HCT116 (cell line): ENCODE results near the gene FCSK. TPM values are rescaled to one million over a fixed set of nuclear protein-coding genes. Genes with fewer than 3 reads are reported as not detected.
A peak's percentile ranks its signal among the peaks of the same experiment; 100 is the strongest.

ENCODE experiments used
- ATAC-seq: fragments of 200-7000 bp; cut with Tn5 transposase; 2 replicates; pipeline ENCODE4 v1.9.1; 2020; ENCODE audit warnings: mild to moderate bottlenecking, moderate library complexity
- BruUV-seq: library from RNA; stranded (reverse); fragments of 400-500 nt; replicated peaks from 2 replicates; lab custom pipeline; 2021; lab: Mats Ljungman, UMichigan
- CTCF ChIA-PET: fragments of 300-600 bp; sonication (Branson Sonifier 250); formaldehyde crosslinking; loops from one replicate; lab custom pipeline; 2021; ENCODE audit warnings: antibody characterized with exemption; lab: Charles Lee
- POLR2A ChIA-PET: fragments of 300-600, 350-600 bp; sonication (Branson Sonifier 250); formaldehyde crosslinking; loops from one replicate; lab custom pipeline; 2021; ENCODE audit warnings: antibody characterized with exemption; lab: Charles Lee
- RAD21 ChIA-PET, 2 experiments: fragments of 300-600 bp; sonication (Branson Sonifier 250); formaldehyde crosslinking; loops; one replicate each; lab custom pipeline; 2023; ENCODE audit warnings: low total read pairs in 2 of 2; ENCODE audit not compliant: uncharacterized antibody in 2 of 2, unreplicated experiment in 2 of 2, low non-redundant PET in 1 of 2; lab: Charles Lee
- DNase-seq: peaks from one replicate; pipeline ENCODE4 v3.0.0-alpha.2; 2010; ENCODE audit warnings: low read depth, low spot score
- H2AFZ ChIP-seq: fragments of 200-600 bp; shearing (Covaris generic), sonication (generic); 2 replicates; pipeline ENCODE4 v1.6.1; 2017; ENCODE audit warnings: low read depth, mixed run types, mixed read lengths, antibody characterized with exemption, low read length; ENCODE audit not compliant: poor library complexity, severe bottlenecking
- H3K27ac ChIP-seq: 2 replicates; pipeline ENCODE4 v1.5.1; 2012; ENCODE audit warnings: low read depth, low read length
- H3K27me3 ChIP-seq: fragments of 200-600 bp; sonication (generic); 2 replicates; pipeline ENCODE4 v1.6.1; 2016; ENCODE audit warnings: mixed run types, low read length, mixed read lengths; ENCODE audit not compliant: insufficient read depth
- H3K36me3 ChIP-seq, 2 experiments: fragments of 200-500 bp in 1 of 2; fragments of 200-600 bp in 1 of 2; sonication (Bioruptor generic) in 1 of 2; sonication (generic) in 1 of 2; 2 replicates each; pipeline versions ENCODE4 v1.5.1 to v1.6.1; 2014 to 2016; ENCODE audit warnings: low read length in 2 of 2, inconsistent platforms in 1 of 2, mixed read lengths in 1 of 2, mixed run types in 1 of 2; ENCODE audit not compliant: insufficient read depth in 2 of 2, control insufficient read depth in 1 of 2
- H3K4me1 ChIP-seq, 2 experiments: fragments of 200-600 bp in 1 of 2; sonication (generic) in 1 of 2; 2 replicates each; pipeline versions ENCODE4 v1.5.1 to v1.6.1; 2012 to 2017; ENCODE audit warnings: low read length in 2 of 2, inconsistent platforms in 1 of 2, mild to moderate bottlenecking in 1 of 2, mixed read lengths in 1 of 2, mixed run types in 1 of 2, moderate library complexity in 1 of 2; ENCODE audit not compliant: insufficient read depth in 2 of 2, control insufficient read depth in 1 of 2
- H3K4me2 ChIP-seq: fragments of 200-600 bp; sonication (generic); 2 replicates; pipeline ENCODE4 v1.6.1; 2017; ENCODE audit warnings: mixed run types, low read length, mixed read lengths
- H3K4me3 ChIP-seq, 2 experiments: fragments of 200-600 bp in 1 of 2; sonication (generic) in 1 of 2; replicated peaks in 1 of 2; 2 replicates each; pipeline ENCODE4 v1.5.1; 2011 to 2016; ENCODE audit warnings: low read length in 2 of 2, control low read depth in 1 of 2, low read depth in 1 of 2, mild to moderate bottlenecking in 1 of 2, mixed read lengths in 1 of 2, mixed run types in 1 of 2
- H3K79me2 ChIP-seq: fragments of 200-600 bp; sonication (generic); 2 replicates; pipeline ENCODE4 v1.6.1; 2017; ENCODE audit warnings: mild to moderate bottlenecking, mixed run types, low read length, moderate library complexity, mixed read lengths; ENCODE audit not compliant: insufficient read depth
- H3K9ac ChIP-seq: fragments of 200-600 bp; sonication (generic); 2 replicates; pipeline ENCODE4 v1.6.1; 2016; ENCODE audit warnings: low read length, mixed read lengths
- H3K9me2 ChIP-seq: fragments of 200-600 bp; sonication (generic), shearing (Covaris generic); 2 replicates; pipeline ENCODE4 v1.6.1; 2017; ENCODE audit warnings: mixed run types, mild to moderate bottlenecking, moderate library complexity; ENCODE audit not compliant: insufficient read depth
- H3K9me3 ChIP-seq, 2 experiments: fragments of 200-500 bp in 1 of 2; fragments of 200-600 bp in 1 of 2; sonication (Bioruptor generic) in 1 of 2; sonication (generic) in 1 of 2; 2 replicates each; pipeline ENCODE4 v1.6.1; 2014 to 2017; ENCODE audit warnings: low read length in 2 of 2, mixed read lengths in 2 of 2, inconsistent platforms in 1 of 2, low read depth in 1 of 2, mild to moderate bottlenecking in 1 of 2, mixed run types in 1 of 2, moderate library complexity in 1 of 2; ENCODE audit not compliant: control insufficient read depth in 1 of 2, insufficient read depth in 1 of 2
- H4K20me1 ChIP-seq: fragments of 200-600 bp; sonication (generic), shearing (Covaris generic); 2 replicates; pipeline ENCODE4 v1.6.1; 2017; ENCODE audit warnings: mixed run types, mild to moderate bottlenecking, moderate library complexity; ENCODE audit not compliant: insufficient read depth
- ATF3 ChIP-seq: IDR thresholded peaks from 2 replicates; pipeline ENCODE4 v1.6.1; 2012
- CBX3 ChIP-seq: IDR thresholded peaks from 2 replicates; pipeline ENCODE4 v1.6.1; 2012; ENCODE audit warnings: low read depth
- ELF1 ChIP-seq: IDR thresholded peaks from 2 replicates; pipeline ENCODE4 v1.6.1; 2012; ENCODE audit warnings: low read depth, borderline replicate concordance
- EZH2 ChIP-seq: fragments of 200-600 bp; sonication (generic); IDR thresholded peaks from 2 replicates; pipeline ENCODE4 v1.6.1; 2017; ENCODE audit warnings: antibody characterized with exemption, mixed run types
- EZH2phosphoT487 ChIP-seq: fragments of 200-600 bp; IDR thresholded peaks from 2 replicates; pipeline ENCODE4 v1.6.1; 2018; ENCODE audit warnings: antibody characterized with exemption, borderline replicate concordance
- JUND ChIP-seq: IDR thresholded peaks from 2 replicates; pipeline ENCODE4 v1.6.1; 2012
- RAD21 ChIP-seq: IDR thresholded peaks from 2 replicates; pipeline ENCODE4 v1.6.1; 2012; ENCODE audit warnings: low read depth, mild to moderate bottlenecking
- SRF ChIP-seq: IDR thresholded peaks from 2 replicates; pipeline ENCODE4 v1.6.1; 2012; ENCODE audit warnings: low read depth
- ZBTB33 ChIP-seq: IDR thresholded peaks from 2 replicates; pipeline ENCODE4 v1.6.1; 2011; ENCODE audit warnings: mild to moderate bottlenecking, low read length, moderate library complexity; ENCODE audit not compliant: insufficient replicate concordance; ENCODE audit errors: extremely low read depth
- ZNF274 ChIP-seq: fragments of 200-500 bp; sonication (Bioruptor generic); IDR thresholded peaks from 2 replicates; pipeline ENCODE4 v1.6.1; 2014; ENCODE audit warnings: mild to moderate bottlenecking, low read depth, low read length, inconsistent platforms
- intact Hi-C: fragments of 100-400 bp; cut with micrococcal nuclease; formaldehyde crosslinking; loops from 2 replicates; pipeline ENCODE4 v1.10.0; 2022
- total RNA-seq: library from RNA; stranded (reverse); gene quantifications from one replicate; pipeline ENCODE4 v1.2.1, GENCODE V29; 2021; ENCODE audit not compliant: unreplicated experiment

Gene FCSK
- total RNA-seq, 1 experiment from 2014 or later: 17.1 TPM

GRCh38 chr16:70440009-70440692, 14.2 kb upstream of the FCSK start:
- no peak for ATAC-seq
- RAD21 ChIA-PET: no interaction called here
- Histone ChIP-seq H3K4me2 (peak overlapping the region; percentile 93), H2AFZ (peak overlapping the region; percentile 90), H4K20me1 (no peaks in the 10 kb centered on the region), H3K9ac (no peak overlapping the region), H3K27me3 (no peaks in the 10 kb centered on the region), H3K4me3 (no peak overlapping the region), H3K9me2 (no peaks in the 10 kb centered on the region), H3K79me2 (no peaks in the 10 kb centered on the region), H3K27ac (no peak overlapping the region), H3K4me1 (peaks cover 28 to 39% of the 10 kb centered on the region in 2 experiments), H3K9me3 (no peaks in the 10 kb centered on the region), H3K36me3 (no peaks in the 10 kb centered on the region)
- intact Hi-C loops: no loop called here
- POLR2A ChIA-PET: interaction anchor here (1.4 kb wide), 1 partner anchor 12 kb away, joined by 4 read pairs; no protein-coding TSS in a partner anchor
- CTCF ChIA-PET: no interaction called here
- no peak for DNase-seq
- BruUV-seq: no TSS peak
- TF ChIP-seq ATF3: no peak
- no peak for TF ChIP-seq ZNF274
- TF ChIP-seq RAD21: no peak
- TF ChIP-seq JUND: no peak
- TF ChIP-seq CBX3: no peak
- TF ChIP-seq ELF1: no peak
- no peak for TF ChIP-seq EZH2phosphoT487
- TF ChIP-seq ZBTB33: no peak
- TF ChIP-seq SRF: no peak
- TF ChIP-seq EZH2: no peak
